Activated T-cell treated with anti-CD3 and anti-CD28 coated beads, Interleukin-2, amount 50 U/mL, for 1 hour (primary cell): ENCODE data around the gene CLPTM1L.

Source experiments
- DNase-seq: peaks from one replicate; pipeline ENCODE4 v3.0.0-alpha.2; 2020

Gene CLPTM1L

DNA sequence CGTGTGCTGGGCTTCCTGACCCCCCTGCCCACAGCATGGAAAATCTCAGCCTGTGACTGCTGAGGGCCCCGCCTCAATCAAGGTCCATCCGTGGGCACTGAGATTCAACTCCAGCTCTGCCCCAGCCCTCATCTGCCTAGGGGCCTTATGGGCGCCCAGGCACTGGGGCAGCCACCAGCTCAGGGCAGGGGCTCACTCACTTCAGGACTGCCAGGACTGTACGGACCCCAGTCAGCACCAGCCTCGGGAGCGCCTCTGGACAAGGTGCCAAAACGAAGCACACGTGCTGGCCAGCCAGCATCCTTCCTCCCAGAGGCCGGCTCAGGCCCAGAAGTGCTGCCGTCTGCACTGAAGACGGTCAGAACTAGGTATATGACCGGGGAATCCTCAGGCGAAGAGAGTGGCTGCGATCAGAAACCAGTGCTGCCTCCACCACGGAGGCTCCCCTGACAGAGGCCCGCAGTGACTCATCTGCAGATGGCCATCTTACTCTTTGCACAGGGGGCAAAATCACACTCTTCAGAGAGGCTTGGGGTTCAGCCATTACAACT lies 19.6 kb downstream of the CLPTM1L start:
- DNase-seq = no peak

DNA sequence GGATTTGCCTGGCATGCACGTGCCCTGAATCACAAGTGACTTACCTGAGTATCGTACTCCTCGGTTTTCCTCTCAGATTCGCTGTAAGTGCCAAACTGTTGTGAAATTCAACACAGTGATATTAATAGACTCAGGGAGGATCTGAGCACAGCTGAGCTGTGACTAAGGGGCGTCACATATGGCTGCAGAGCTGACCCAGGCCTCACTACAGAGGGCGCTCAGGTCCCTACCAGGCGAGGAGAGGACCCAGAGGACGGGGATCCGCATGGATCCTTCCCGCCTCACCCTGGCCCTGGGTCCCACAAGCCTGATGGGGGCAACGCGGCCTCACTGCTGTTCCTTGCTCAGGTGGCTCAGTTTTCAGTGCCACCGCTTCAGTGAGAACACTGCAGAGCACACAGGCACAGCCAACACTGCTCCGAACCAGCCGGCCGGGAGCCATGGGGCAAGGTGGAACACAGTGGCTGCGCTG lies 20.1 kb downstream of the CLPTM1L start:
- DNase-seq = no peak

DNA sequence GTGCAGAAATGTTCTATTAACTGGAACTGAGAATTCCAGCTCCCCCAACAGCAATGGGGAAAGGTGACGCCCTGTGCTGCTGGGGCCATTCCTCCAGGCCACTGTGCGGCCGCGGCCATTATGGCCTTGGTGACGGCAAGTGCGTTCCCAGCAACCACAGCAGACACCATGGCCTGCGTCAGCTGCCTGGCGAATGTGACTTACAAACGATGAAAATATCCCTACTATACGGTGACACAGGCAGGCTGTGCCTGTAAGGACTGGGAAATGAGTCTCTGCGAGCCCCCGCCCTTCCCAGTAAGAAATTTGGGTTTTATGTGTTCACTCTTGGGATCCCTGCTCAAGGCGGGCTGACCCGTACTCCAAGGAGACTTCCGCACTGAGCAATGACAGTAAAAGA lies 20.6 kb downstream of the CLPTM1L start:
- peak; percentile 7 for DNase-seq

DNA sequence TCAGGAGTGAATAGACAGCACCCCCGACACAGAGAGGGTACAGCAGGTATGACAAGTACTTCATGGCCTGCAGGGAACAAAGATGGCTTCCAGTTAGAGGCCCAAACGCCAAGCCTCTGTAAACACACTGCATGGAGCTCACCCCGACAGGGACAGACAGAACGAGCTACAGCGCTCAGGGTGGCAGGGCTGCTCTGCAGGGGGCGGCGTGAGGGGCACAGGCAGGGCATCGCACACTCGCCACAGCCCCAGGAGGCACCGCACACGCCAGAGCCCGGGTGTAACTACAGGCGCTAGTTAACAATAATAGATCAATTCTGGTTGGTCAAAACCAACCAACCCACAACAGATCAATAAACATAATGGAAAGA lies 21.1 kb downstream of the CLPTM1L start:
- peak; percentile 10 for DNase-seq

DNA sequence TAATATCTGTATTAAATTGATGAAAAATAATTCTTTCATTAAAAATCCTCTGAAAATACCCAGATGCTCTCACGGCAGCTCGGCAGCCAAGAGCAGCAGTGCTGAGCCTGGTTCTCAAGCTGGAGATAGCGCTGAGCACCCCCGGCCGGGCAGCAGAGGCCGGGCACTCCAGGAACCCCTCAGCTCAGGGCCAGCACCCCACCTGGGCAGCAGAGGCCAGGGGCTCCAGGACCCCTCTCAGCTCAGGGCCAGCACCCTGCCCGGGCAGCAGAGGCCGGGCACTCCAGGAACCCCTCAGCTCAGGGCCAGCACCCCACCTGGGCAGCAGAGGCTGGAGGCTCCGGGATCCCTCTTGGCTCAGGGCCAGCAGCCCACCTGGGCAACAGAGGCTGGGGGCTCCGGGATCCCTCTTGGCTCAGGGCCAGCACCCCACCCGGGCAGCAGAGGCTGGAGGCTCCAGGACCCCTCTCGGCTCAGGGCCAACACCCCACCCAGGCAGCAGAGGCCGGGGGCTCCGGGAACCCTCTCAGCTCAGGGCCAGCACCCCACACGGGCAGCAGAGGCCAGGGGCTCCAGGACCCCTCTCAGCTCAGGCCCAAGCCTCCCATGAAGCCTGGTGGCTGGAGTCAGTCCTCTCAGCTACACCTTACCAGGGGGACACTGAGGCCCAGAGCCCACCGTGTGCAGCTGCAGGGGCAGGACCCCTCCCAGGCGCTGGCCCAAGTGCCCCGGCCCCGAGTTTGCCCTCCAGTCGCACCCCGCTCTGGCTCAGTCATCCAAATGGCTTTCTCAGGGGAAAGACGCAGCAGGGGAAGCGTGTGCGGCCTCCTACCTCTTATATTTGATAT lies 21.7 kb downstream of the CLPTM1L start:
- DNase-seq = peak; percentile 10

DNA sequence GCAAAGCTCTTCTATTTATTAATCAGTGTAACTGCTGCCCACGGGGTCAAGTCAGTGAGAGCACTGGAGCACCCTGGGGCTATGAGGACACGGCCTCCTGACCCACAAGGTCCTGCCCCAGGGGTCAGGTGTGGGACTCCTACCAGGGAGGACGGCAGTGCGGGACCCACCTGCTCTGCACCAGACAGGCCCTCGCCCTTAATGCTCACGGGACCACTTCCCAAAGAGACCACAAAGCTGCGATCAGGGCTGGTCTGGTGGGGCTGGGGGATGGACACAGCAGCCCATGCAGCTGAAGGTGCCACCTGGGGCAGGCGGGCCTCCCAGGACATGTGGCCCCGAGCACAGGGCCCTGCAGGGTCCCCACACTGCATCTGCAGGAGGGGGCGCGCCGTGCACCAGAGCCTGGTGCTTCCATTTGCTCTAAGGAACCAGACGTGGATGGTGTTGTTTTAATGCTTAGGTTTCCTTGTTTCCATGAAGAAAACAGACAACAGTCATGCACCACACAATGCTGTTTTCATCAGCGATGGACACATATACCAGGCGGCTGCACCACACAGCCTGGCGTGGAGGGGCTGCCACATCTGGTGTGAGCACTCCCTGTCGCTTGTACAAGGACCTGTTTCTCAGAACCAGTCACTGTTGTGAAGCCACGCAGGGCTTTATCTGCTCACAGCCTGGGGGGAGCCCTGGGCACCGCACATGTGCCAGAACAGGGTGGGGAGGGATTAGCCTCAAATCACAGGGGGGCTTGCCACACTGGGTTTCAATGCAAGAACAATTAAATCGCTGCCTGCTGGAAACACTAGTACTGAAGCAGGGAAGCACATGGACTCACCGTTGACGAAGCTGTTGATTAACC lies 22.6 kb downstream of the CLPTM1L start:
- peak; percentile 15 for DNase-seq

DNA sequence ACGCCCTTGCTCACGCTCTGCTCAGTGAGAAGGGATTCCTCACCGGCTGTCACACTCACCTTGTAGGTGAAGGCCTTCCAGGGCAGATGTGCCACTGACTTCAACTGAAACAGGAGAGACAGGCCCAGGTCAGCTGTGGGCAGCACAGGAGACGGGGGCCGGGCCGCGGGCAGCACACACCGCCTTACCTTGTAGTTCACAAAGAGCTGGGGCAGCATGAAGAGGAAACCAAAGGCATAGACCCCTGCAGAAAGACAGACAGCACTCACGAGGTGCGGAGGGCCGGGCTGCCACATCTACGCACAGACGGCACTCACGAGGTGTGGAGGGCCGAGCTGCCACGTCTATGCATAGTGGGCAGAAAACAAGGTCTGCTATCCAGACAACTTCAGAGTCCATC lies 23.3 kb downstream of the CLPTM1L start:
- DNase-seq = peak; percentile 10

DNA sequence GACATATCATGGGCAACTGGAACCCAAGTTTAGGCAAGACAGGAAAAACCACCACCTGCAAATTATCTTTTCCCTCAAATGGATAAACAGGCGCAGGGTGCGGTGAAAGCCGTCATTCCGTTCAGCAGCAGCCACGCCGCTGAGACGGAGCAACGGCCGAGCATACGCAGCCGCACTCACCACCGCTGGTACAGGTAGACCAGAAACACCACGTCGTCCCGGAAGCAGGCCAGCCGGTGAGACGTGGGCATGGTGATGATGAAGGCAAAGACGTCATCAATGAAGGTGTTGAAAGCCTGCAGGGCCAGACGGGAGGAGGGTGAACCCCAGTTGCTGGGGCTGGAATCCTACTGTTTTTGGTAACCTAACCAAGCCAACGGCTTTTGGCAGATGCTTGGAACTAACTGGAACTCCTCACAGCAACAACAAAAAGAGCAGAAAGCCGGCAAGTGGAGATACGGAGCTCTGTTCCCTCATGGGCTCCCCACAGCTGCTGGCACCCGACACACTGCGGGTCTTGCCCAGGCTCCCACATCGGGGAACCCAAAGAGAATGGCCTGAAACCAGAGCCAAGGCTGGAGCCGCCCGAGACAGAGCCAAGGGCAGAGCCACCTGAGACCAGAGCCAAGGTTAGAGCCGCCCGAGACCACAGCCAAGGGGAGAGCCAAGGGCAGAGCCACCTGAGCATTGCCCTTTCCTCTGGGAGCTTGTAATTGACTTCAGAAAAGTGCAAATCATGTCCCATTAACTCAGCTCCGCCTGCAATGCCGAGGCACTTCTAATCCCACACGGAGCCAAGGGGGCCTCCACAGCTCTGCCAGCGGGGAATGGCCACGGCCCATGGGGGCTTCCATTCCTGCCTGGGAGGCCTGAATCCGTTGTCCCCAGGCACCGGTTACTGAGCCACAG lies 24.2 kb downstream of the CLPTM1L start:
- DNase-seq = peak; percentile 16

DNA sequence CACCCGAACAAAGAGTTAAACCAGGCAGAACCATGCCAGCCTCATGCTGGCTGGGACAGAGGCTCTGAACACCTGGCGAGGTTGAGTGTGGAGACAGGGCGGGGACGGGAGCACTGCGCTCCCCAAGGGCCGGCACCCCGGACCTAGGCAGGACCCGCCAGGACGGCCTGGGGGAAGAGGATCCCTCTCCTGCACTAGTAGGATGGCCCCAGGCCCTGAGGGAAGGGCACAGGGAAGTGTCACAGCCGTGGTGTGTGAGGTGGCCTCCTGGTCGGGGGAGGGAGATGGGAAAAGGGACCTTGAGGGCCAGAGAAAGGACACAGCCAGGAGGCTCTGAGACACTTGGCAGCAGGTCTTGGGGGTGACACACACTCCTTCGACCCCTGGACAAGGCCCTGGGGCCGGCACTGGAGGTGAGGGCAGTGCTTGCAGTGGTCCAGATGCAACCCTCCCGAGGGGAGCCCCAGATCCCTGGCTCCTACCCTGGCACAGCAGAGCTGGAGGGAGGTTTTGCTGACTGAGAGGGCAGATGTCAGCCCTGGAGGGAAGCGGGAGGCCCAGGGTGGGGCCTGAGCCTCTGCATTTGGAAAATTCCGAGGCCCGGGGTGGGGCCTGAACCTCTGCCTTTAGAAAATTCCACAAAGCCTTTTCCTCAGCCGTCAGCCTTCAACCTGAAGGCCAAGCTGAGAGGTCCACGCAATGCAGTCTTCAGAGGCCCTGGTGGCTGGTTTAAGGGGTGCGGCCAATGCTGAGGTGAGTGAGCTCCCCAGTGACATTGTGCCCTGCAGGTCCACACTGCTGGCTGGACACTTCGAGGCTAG lies 25.3 kb downstream of the CLPTM1L start:
- peak; percentile 15 for DNase-seq

DNA sequence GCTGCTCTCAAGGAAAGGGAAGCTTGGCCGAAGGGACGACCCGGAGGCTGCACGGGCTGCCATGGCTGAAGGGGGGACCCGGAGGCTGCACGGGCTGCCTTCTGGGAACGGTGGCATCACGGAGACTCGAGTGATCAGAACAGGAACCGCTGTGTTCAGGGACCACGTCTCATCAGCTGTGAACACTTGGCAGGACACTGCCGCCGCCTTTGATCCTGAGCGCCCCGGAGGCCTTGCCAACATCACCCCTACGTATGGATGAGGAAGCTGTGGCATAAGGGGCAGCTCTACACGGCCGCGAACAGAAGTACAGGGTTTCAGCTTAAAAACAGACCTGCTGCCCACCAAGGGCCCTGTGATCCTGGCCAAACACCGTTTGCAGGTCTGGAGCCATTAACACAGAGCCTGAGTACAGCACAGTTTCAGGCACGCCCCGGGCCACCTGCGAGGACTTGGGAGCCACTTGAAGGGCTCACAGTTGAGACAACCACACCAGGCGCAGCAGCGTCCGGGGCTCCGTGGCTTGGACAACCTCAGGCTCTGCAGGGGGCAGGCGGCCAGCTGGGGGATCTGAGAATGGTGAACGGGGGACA lies 26.1 kb downstream of the CLPTM1L start:
- peak; percentile 13 for DNase-seq

DNA sequence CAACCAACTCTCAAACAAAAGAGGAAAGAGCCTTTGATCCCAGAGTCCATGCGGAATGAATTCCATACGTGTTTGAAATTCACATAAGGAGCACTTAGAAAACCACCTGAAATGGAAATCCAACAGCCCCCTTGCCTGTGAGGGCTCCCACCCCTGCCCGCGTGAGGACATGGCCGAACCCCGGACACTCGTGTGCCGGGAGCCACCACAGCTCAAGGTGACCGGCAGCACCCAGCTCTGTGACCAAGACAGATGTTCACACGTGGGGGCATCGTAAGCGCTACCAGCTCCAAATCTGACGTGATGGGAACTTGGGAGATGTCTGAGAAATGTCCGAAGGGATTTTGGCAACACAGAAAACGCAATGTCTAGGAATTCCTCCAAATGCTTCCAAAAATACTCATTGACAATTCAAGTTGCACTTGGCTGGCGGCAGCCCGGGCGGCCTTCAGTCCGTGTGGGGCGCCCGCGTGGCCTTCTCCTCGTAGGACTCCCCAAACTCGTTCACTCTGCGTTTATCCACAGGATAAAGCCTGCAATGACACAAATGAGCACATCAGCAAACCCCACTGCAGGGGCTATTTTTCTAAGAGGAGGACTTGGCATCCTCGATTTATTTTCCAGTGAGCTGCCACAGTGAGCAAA lies 26.9 kb downstream of the CLPTM1L start:
- DNase-seq = no peak

DNA sequence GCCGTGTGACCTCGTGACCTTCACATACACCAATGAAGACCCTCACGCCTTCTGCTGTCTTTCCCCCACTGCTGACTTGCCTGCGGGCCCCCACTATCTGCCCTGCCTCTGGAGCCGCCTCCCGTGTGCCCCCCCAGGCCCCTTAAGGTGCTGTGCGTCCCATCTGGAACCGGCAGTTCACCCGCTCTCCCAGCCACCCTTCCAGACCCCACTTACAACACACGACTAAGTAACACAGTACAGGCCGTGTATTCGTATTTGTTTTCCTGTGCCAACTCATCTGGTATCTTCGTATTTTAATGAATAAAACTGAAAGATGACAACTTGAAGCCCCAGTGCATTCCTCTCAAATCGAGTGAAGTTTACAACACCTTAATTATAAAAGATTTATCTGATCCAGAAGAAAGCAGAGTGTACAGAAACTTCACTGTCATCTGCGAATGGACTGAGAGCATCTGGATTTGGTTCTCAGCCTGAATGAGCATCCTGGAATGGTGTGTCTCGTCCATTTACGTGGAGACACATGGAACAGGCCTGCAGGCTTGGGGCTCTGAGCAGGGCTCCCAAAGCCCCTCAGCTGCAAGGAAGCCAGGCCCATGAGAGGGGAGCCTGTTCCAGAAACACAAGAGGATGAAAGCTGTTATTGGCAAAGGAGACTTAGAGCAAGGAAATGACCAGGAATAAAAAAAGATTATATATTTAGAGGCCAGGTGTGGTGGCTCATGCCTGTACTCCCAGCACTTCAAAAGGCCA lies 28.1 kb downstream of the CLPTM1L start:
- peak; percentile 14 for DNase-seq

DNA sequence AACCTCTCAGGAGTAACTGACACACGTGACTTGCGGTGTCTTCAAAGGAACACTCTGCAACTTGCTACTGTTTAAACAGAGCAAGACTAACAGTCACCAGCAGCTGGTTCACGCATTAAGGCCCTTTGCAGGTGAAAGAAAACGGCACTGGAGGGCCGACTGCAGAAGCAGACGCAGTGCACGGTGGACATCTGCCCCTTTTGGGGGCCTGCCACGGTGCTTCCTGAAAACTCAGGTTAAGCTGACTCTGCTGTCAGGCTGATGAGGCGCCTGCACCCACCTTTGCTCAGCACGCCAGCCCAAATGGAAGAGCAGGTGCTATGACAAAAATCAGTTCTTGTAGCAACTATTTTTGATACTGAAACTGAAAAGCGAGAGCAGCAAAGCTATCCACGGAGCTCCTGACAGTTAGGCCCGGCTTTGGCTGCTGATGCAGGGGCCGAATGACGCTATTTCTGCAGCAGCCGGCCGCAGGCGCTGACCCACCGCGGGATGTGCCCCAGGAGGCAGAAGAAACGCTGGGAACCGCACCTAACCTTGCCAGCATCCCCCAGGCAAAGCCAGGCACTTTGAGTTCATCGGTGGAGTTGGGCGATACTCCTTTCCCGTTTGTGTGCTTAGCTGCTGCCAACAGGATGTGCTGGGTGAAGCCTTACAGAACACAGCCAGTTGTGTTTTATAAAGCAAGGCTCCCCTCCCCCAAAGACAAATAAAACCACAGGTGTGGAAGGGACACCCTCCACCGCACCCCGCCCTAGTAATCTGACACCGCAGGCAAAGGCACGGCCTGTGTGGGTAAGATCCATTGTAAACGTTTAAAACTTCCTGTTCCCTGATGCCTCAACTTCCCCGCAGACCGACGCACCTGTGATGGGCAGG lies 29.0 kb downstream of the CLPTM1L start:
- DNase-seq = peak; percentile 55

DNA sequence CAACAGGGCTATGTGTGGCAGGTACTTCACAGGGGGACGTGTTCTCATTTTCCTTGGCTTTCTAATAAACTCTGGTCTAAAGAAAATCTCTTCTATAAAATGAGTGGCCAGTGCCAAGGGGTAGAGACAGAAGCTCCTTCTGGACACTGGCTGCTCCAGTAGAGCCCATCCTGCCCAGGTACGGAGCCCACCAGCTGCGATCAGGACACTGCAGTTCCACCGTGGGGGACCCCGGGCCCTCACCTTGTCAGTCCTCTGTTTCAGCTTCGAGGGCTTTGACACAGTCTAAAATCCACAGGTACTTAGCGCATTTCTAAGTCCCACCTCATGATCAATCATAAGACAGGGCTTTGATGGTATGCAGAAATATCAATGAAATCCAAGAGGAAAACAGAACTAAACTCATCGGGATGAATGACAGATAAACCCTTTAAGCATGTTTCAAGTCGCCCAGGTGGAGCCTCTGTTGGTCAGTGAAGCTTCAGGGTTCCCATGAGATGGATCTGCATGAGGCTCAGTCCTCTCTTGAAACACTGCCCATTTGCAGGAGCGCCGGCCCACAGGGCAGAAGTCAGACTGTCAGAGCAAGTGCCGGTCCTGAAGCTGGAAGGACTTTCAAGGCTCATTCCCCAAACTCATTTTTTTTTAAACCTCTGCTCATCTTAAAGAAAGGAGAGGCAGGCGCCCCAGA lies 29.7 kb downstream of the CLPTM1L start:
- no peak for DNase-seq

DNA sequence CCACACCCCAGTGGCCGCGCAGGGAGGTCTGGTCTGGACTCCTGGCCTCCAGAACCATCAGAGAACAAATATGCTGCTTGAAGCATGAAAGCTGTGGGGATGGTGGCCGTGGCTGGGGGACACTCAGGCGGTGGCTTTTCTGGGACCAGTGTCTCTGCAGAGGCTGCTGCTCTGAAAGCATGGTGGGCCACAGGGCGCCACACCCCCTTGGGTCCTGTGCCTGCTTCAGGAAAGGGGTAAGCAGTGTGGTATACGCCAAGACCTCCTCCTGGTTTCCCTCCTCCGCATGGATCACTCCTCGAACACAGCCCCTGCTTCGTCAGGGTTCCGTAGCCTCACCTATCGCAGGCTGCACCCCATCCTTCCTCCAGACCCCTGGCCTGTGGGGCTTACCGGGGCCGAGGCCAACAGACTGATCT lies 30.3 kb downstream of the CLPTM1L start:
- peak; percentile 15 for DNase-seq

DNA sequence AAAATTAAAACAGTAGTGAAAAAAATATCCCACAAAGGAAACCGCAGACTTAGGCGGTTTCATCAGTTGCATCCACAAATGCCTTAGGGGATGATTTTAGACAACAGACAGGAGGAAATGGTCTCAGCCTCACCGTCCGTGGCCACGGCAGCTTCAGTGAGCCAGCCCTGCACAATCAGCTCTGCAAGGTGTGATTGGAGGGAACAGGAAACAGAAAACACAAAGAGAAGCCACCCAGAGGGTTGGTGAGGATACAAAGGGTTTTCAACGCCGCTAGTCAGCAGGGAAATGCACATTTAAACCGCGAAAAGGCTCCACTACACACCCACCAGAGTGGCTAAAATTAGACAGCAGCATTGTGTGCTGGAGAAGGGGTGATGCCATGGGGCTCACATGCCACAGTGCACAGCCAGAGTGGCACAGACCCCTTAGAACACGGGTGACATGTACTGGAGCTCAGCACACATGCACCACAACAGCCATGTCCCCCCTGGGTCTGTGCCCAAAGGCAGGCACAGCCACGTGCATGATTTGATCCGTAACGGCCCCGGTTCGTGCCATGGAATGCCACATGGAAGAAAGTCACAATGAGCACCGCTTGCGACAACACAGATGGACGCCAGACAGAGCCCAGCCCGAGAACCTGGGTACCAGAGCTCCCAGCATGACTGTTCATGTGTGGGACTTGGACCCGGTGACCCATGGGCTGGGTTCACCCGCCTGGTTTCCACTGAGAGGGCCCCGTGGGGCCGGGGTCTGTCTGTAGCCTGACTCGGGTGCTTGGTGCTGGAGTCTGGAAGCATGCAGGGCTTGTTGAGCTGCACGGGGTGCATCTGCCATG lies 31.7 kb downstream of the CLPTM1L start:
- DNase-seq = peak; percentile 42

DNA sequence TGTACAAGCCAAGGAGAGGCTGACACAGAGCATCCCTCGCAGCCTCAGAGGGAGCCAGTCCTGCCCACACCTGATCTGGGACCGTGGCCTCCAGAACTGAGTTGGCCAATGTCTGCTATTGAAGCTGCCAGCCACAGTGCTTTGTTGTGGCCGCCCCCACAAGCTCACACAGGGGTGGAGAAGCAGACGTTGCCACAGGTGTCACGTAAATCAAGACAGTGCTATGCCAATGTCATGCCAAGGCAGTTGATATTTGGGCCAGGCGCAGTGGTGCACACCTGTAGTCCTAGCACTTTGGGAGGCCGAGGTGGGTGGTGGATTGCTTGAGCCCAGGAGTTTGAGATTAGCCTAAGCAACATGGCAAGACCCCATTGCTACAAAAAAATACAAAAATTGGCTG lies 32.7 kb downstream of the CLPTM1L start:
- DNase-seq = peak; percentile 54
